Measurements from ENCODE around the gene CORO7. TPM values are rescaled to one million over a fixed set of nuclear protein-coding genes. Genes with fewer than 3 reads are reported as not detected.

The CORO7 gene
- total and polyA plus RNA-seq, 10 donors: 29.7 to 177 (median 117) TPM

DNA sequence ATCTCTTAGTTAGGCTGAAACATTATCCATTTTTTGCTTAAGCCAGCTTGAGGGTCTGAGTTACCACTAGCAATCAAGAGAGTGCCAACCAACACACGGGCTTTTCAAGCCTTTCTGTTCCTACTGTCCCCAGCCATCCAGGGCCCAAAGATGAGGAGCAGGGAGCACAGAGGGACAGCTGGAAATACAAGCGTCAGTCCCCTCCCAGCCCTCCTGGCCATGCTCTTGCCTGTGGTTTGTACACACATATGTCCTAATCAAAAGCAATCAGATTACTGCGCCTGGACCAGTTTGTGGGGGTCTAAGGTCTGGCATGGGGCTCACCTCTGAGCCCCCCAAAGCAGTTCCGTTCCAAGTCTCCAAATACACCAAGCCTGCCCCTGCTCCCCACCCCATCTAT, 3.5 kb downstream of the CORO7 start:
- Histone ChIP-seq H3K27ac (peak overlapping the region in 2 of 8 donors; percentile 99), H3K27me3 (replicated peaks in 1 of 7) (no peaks in the 10 kb centered on the region), H3K4me3 (no peak overlapping the region), H3K9me3 (no peaks in the 10 kb centered on the region), H3K36me3 (peaks cover 0 to 59% (median 51%) of the 10 kb centered on the region in 6 donors), H3K4me1 (peaks cover 17 to 92% (median 53%) of the 10 kb centered on the region in 6 donors)
- TF ChIP-seq POLR2A (IDR thresholded peaks at IDR 0.05): no peak
- no peak for TF ChIP-seq POLR2AphosphoS5 (IDR thresholded peaks at IDR 0.05)
- TF ChIP-seq, protein P1, sequence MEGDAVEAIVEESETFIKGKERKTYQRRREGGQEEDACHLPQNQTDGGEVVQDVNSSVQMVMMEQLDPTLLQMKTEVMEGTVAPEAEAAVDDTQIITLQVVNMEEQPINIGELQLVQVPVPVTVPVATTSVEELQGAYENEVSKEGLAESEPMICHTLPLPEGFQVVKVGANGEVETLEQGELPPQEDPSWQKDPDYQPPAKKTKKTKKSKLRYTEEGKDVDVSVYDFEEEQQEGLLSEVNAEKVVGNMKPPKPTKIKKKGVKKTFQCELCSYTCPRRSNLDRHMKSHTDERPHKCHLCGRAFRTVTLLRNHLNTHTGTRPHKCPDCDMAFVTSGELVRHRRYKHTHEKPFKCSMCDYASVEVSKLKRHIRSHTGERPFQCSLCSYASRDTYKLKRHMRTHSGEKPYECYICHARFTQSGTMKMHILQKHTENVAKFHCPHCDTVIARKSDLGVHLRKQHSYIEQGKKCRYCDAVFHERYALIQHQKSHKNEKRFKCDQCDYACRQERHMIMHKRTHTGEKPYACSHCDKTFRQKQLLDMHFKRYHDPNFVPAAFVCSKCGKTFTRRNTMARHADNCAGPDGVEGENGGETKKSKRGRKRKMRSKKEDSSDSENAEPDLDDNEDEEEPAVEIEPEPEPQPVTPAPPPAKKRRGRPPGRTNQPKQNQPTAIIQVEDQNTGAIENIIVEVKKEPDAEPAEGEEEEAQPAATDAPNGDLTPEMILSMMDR (IDR thresholded peaks at IDR 0.05 in 8 of 11, conservative IDR thresholded peaks at IDR 0.05 in 3 of 11): no peak
- whole genome bisulfite sequencing, 5 donors: 91 to 98% (median 94%) methylated on average over 4 of the region's 4 CpGs
- intact Hi-C loops (cut with DNase I; ENCODE audit: low total_unique reads): no loop called here
- DNase-seq: no peak

DNA sequence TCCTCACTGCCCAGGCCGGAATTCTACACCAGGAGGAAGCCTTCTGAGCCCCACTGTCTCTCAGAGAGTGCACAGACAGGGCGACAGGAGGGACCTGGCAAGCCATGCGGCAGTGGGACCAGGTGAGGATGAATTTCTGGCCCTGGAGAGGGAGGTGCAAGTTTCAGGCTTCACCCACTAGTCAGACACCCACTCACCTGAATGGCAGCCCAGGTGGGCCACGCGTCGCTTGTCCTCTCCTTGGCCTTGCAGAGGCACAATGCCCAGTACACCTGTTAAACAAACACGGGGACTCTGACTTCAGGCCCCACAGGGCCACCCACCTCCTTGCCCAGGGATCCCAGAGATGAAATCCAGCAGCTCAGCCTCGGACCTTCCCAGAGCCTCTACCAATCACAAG, 4.2 kb downstream of the CORO7 start:
- 90 to 98% (median 94%) methylated on average over 7 to 8 of the region's 8 CpGs for WGBS, 5 donors
- H3K4me3 ChIP-seq: no peak overlapping the region
- intact Hi-C loops (cut with DNase I; ENCODE audit: low total_unique reads): no loop called here
- H3K4me1 ChIP-seq: peaks cover 16 to 85% (median 50%) of the 10 kb centered on the region in 6 donors
- H3K36me3 ChIP-seq: peaks cover 0 to 66% (median 58%) of the 10 kb centered on the region in 6 donors
- TF ChIP-seq POLR2A (IDR thresholded peaks at IDR 0.05) (no peak), POLR2AphosphoS5 (IDR thresholded peaks at IDR 0.05) (peak in 1 of 3 donors; percentile 4)
- H3K27ac ChIP-seq: peak overlapping the region in 3 of 8 donors; percentile 4 to 41 (median 10)
- no peaks in the 10 kb centered on the region for H3K27me3 ChIP-seq (replicated peaks in 1 of 7)
- H3K9me3 ChIP-seq: no peaks in the 10 kb centered on the region
- DNase-seq: no peak

DNA sequence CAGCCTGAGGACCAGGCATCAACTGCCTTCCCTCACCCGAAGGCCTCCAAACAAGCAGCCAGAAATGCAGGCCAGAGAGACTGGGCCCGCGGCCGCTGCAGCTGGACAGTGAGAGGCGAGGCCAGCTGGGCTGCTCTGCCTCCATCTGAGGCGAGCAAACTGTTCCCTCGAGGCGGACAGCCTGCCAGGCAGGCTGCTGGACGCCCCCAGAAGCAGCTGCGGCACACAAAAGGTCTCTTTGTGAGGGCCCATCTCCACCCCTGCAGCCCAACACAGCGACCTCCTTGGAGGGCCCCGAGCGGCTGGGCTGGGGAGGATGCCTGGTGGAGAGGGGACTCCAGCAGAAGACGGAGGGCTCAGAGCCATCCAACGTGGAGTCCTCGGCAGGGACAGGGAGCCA, 4.7 kb downstream of the CORO7 start:
- peak; percentile 71 for DNase-seq
- no peaks in the 10 kb centered on the region for H3K9me3 ChIP-seq
- peak overlapping the region in 3 of 8 donors; percentile 4 to 41 (median 10) for H3K27ac ChIP-seq
- TF ChIP-seq, protein P1 (IDR thresholded peaks at IDR 0.05 in 8 of 11, conservative IDR thresholded peaks at IDR 0.05 in 3 of 11): no peak
- TF ChIP-seq POLR2A (IDR thresholded peaks at IDR 0.05) (no peak), POLR2AphosphoS5 (IDR thresholded peaks at IDR 0.05) (peak in 1 of 3 donors; percentile 65)
- intact Hi-C loops (cut with DNase I; ENCODE audit: low total_unique reads): no loop called here
- H3K36me3 ChIP-seq: peaks cover 0 to 71% (median 62%) of the 10 kb centered on the region in 6 donors
- H3K4me3 ChIP-seq: no peak overlapping the region
- WGBS, 5 donors: 83 to 93% (median 91%) methylated on average over 5 to 16 of the region's 16 CpGs
- peaks cover 13 to 80% (median 45%) of the 10 kb centered on the region in 6 donors for H3K4me1 ChIP-seq
- H3K27me3 ChIP-seq (replicated peaks in 1 of 7): no peaks in the 10 kb centered on the region

DNA sequence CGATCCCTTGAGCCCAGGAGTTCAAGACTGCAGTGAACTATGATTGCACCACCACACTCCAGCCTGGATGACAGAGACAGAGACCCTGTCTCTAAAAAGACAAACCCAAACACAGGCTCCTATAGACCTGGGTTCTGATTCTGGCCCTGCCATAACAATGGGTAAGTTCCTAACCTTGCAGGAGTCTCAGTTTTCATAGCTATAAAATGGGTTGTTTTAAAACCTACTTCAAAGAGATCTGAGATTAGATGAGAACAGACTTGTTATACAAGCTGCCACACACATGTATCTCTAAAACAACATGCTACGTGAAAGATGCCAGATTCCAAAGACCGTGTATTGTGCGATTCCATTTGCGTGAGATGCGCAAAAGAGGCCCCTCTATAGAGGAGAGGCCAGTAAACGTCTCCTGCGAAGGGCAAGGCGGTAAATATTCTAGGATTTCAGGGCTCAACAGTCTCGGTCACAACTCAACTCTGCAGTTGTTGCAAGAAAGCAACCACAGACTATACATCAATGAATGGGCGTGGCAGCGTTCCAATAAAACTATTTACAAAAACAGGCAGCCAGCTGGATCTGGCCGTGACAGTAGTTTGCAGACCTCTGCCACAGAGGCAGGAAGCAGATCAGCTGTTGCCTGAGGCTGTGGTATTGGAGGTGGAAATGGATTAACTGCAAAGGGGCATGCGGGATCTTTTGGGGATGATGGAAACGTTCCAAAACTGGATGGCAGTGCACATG, 5.9 kb downstream of the CORO7 start:
- no peaks in the 10 kb centered on the region for H3K9me3 ChIP-seq
- WGBS, 5 donors: 74 to 86% (median 83%) methylated on average over 15 of the region's 15 CpGs
- peak overlapping the region in 2 of 8 donors; percentile 8 to 41 for H3K27ac ChIP-seq
- TF ChIP-seq POLR2AphosphoS5 (IDR thresholded peaks at IDR 0.05) (peak in 1 of 3 donors; percentile 37), POLR2A (IDR thresholded peaks at IDR 0.05) (no peak)
- TF ChIP-seq, protein P1 (IDR thresholded peaks at IDR 0.05 in 8 of 11, conservative IDR thresholded peaks at IDR 0.05 in 3 of 11): no peak
- peaks cover 13 to 75% (median 42%) of the 10 kb centered on the region in 6 donors for H3K4me1 ChIP-seq
- no peak overlapping the region for H3K4me3 ChIP-seq
- intact Hi-C loops (cut with DNase I; ENCODE audit: low total_unique reads): no loop called here
- H3K27me3 ChIP-seq (replicated peaks in 1 of 7): no peaks in the 10 kb centered on the region
- peaks cover 0 to 83% (median 74%) of the 10 kb centered on the region in 6 donors for H3K36me3 ChIP-seq
- DNase-seq: no peak
